Stomach (tissue), 9 donors: ENCODE data around the gene COBL. TPM values are rescaled to one million over a fixed set of nuclear protein-coding genes. Genes with fewer than 3 reads are reported as not detected.
"Not testable (repeated sequence)": the region's sequence is repeated elsewhere in the genome, so short reads cannot be mapped to it uniquely, and the experiment has no call there.

Experiments used
- DNase-seq, 2 donors: peaks; one replicate each; pipeline versions ENCODE4 v3.0.0 to v3.0.0-alpha.2; 2013 to 2019
- H3K27ac ChIP-seq, 5 donors: fragments of 200-600 bp in 4 of 5; sonication (generic) in 4 of 5; one replicate each; pipeline ENCODE4 v1.5.1; 2013 to 2019; ENCODE audit warnings: mild to moderate bottlenecking in 1 of 5, moderate library complexity in 1 of 5
- H3K27me3 ChIP-seq, 3 donors: fragments of 200-600 bp; sonication (generic); one replicate each; pipeline ENCODE4 v1.5.1; 2017 to 2019; ENCODE audit warnings: mixed run types in 1 of 3
- H3K36me3 ChIP-seq, 4 donors: fragments of 200-600 bp; sonication (generic); 1 replicate in 3 of 4; 2 replicates in 1 of 4; pipeline ENCODE4 v1.5.1; 2016 to 2019
- H3K4me1 ChIP-seq, 4 donors: fragments of 200-600 bp; sonication (generic); one replicate each; pipeline ENCODE4 v1.5.1; 2016 to 2019
- H3K4me3 ChIP-seq, 4 donors: fragments of 200-600 bp; sonication (generic) in 3 of 4; one replicate each; pipeline ENCODE4 v1.5.1; 2016 to 2019; ENCODE audit warnings: mild to moderate bottlenecking in 1 of 4
- H3K9me3 ChIP-seq, 4 donors: fragments of 200-600 bp; sonication (generic); one replicate each; pipeline ENCODE4 v1.5.1; 2016 to 2019
- EP300 ChIP-seq: sonication (generic); formaldehyde crosslinking; IDR thresholded peaks from one replicate; pipeline ENCODE4 v1.6.1; 2017; ENCODE audit warnings: antibody characterized with exemption
- POLR2A ChIP-seq, 4 donors: fragments of 450-650 bp; IDR thresholded peaks; one replicate each; pipeline ENCODE4 v1.6.1; 2016; ENCODE audit warnings: antibody characterized with exemption in 4 of 4, control low read depth in 2 of 4, mild to moderate bottlenecking in 1 of 4, moderate library complexity in 1 of 4
- POLR2AphosphoS5 ChIP-seq, 3 donors: sonication (generic); formaldehyde crosslinking; IDR thresholded peaks; one replicate each; pipeline ENCODE4 v1.6.1; 2016; ENCODE audit warnings: antibody characterized with exemption in 3 of 3
- WGBS, 5 donors: extraction: QIAGEN DNeasy Blood & Tissue Kit in 3 of 5; methylation state at CpG; one replicate each; pipeline versions ENCODE4 v1.1.5 to v1.1.7; 2013 to 2018; 5-methylcytosine and 5-hydroxymethylcytosine counted together
- intact Hi-C: fragments of 100-400 bp; cut with DNase I; formaldehyde crosslinking; loops from one replicate; pipeline ENCODE4 v1.15.1; 2023; ENCODE audit warnings: low total_unique reads
- polyA plus RNA-seq, 3 donors: library from polyadenylated mRNA; stranded (reverse); fragments of 200-250 nt; gene quantifications; one replicate each; pipeline ENCODE4 v1.2.3, GENCODE V29; 2013
- total RNA-seq, 5 donors: library from RNA; depleted of rRNA; stranded (reverse); fragments of >200 nt; gene quantifications; one replicate each; pipeline versions ENCODE4 v1.1.0 to v1.2.3, GENCODE V29; 2014 to 2016
- TF ChIP-seq, protein P1 (sequence below), 7 experiments: fragments of 450-650 bp in 4 of 7; fragments of 200-600 bp in 3 of 7; sonication (generic) in 3 of 7; IDR thresholded peaks; one replicate each; pipeline ENCODE4 v1.5.1; 2016 to 2019; ENCODE audit warnings: antibody characterized with exemption in 7 of 7, control low read depth in 2 of 7, mild to moderate bottlenecking in 1 of 7
- donor health status: healthy with polysubstance abuse.
- donor health status: Bipolar disorder and iron deficiency.
- donor health status: healthy.

Gene COBL
- total and polyA plus RNA-seq, 8 donors: 4.9 to 79.9 (median 16.0) TPM

DNA sequence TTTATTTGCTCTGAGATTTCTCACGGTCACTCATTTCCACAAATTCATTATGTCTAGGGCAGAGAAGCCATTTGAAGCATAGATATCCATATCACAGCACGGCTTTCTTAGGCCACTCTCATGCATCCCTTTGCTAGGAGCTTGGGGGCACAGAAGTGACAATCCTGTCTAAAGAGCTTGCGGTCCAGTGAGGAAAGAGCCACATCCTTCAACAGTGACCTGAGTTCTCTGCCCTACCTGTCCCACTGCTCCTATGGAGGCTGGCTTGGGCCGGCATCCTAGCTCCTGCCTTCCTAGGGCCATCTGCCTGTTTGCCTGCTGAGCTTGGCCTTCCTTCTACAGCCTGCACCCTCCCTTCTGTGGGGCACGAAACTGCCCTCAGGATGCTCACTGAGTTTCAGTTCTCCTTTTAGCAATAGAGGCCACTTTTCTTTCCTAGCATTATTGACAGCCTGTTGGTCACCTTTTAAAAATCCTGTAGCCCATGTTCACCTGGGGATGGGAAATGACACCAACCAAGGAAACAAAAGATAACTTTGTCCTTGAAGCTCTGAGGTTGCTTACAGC is 321.8 kb downstream of the COBL start:
- TF ChIP-seq POLR2A (IDR thresholded peaks at IDR 0.05) (no peak), POLR2AphosphoS5 (IDR thresholded peaks at IDR 0.05) (no peak), EP300 (no peak)
- TF ChIP-seq, protein P1, sequence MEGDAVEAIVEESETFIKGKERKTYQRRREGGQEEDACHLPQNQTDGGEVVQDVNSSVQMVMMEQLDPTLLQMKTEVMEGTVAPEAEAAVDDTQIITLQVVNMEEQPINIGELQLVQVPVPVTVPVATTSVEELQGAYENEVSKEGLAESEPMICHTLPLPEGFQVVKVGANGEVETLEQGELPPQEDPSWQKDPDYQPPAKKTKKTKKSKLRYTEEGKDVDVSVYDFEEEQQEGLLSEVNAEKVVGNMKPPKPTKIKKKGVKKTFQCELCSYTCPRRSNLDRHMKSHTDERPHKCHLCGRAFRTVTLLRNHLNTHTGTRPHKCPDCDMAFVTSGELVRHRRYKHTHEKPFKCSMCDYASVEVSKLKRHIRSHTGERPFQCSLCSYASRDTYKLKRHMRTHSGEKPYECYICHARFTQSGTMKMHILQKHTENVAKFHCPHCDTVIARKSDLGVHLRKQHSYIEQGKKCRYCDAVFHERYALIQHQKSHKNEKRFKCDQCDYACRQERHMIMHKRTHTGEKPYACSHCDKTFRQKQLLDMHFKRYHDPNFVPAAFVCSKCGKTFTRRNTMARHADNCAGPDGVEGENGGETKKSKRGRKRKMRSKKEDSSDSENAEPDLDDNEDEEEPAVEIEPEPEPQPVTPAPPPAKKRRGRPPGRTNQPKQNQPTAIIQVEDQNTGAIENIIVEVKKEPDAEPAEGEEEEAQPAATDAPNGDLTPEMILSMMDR (IDR thresholded peaks at IDR 0.05): no peak
- no peaks in the 10 kb centered on the region for H3K4me1 ChIP-seq
- no peaks in the 10 kb centered on the region for H3K27me3 ChIP-seq
- DNase-seq: no peak
- WGBS, 5 donors: 67 to 90% (median 85%) methylated on average over 5 of the region's 5 CpGs
- intact Hi-C loops: no loop called here
- H3K9me3 ChIP-seq: peaks cover 0 to 7% (median 0%) of the 10 kb centered on the region in 4 donors
- H3K36me3 ChIP-seq: no peaks in the 10 kb centered on the region
- no peak overlapping the region for H3K4me3 ChIP-seq
- no peak overlapping the region for H3K27ac ChIP-seq

DNA sequence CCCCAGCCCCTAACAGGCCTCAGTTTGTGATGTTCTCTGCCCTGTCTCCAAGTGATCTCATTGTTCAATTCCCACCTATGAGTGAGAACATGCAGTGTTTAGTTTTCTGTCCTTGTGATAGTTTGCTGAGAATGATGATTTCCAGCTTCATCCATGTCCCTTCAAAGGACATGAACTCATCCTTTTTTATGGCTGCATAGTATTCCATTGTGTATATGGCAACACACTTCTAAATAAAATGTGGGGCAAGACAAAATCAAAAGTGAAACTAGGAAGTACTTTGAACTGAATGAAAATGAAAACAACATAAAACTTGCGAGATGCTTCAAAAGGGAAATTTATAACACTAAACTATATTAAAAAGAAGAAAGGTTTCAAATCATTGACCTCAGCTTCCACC is 326.4 kb downstream of the COBL start:
- DNase-seq, H3K36me3 ChIP-seq, intact Hi-C loops, H3K27me3 ChIP-seq, H3K4me1 ChIP-seq, H3K4me3 ChIP-seq, H3K27ac ChIP-seq, H3K9me3 ChIP-seq: not testable (repeated sequence)
- 76 to 87% (median 83%) methylated on average over 1 of the region's 1 CpG for WGBS, 5 donors

DNA sequence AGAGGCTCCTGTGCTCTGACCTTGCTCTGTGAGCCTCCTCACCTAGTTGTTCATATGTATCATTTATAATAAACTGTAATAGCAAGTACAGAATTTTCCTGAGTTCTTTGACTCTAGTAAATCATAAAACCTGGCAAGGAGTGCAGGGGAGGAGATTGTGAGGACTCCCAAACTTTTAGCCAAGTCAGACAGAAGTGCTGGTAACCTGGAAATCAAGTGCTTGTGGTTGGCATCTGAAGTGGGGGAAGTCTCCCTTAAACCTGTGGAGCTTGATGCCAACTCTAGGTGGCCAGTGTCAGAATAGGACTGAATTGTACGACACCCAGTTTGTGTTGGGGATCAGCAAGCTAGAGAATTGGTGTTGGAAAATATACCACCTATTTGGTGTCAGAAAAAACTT is 327.6 kb downstream of the COBL start:
- no peak for DNase-seq
- intact Hi-C loops: no loop called here
- Histone ChIP-seq H3K36me3 (no peaks in the 10 kb centered on the region), H3K27me3 (no peaks in the 10 kb centered on the region), H3K9me3 (no peaks in the 10 kb centered on the region), H3K4me1 (no peaks in the 10 kb centered on the region), H3K4me3 (no peak overlapping the region), H3K27ac (no peak overlapping the region)
- TF ChIP-seq, protein P1 (IDR thresholded peaks at IDR 0.05): no peak
- TF ChIP-seq POLR2AphosphoS5 (IDR thresholded peaks at IDR 0.05) (no peak), POLR2A (IDR thresholded peaks at IDR 0.05) (no peak), EP300 (no peak)
- 94 to 100% (median 94%) methylated on average over 1 of the region's 1 CpG for WGBS, 5 donors

DNA sequence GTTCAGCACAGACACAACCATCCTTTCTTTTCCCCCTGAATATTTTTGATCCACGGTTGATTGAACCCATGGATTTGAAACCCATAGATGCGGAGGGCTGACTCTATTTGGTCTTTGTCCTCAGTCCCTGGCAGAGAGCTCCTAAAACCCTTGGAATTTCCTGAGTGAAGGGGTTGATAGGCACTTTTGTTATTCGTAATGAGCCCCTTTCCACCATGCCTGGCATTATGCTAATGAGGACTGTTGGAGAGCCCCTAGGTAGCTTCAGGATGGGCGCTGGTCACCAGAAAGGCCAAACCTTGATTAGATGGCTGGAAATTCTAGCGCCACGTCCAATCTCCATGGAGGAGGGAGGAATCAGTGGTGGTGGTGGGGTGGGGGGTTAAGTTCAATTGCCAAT is 328.1 kb downstream of the COBL start:
- TF ChIP-seq EP300: no peak
- no peak for TF ChIP-seq POLR2AphosphoS5 (IDR thresholded peaks at IDR 0.05)
- TF ChIP-seq, protein P1 (IDR thresholded peaks at IDR 0.05): no peak
- TF ChIP-seq POLR2A (IDR thresholded peaks at IDR 0.05): no peak
- intact Hi-C loops: no loop called here
- no peak for DNase-seq
- Histone ChIP-seq H3K9me3 (no peaks in the 10 kb centered on the region), H3K27ac (no peak overlapping the region), H3K4me3 (no peak overlapping the region), H3K27me3 (no peaks in the 10 kb centered on the region), H3K36me3 (no peaks in the 10 kb centered on the region), H3K4me1 (no peaks in the 10 kb centered on the region)
- WGBS, 5 donors: 84 to 93% (median 89%) methylated on average over 6 of the region's 6 CpGs

DNA sequence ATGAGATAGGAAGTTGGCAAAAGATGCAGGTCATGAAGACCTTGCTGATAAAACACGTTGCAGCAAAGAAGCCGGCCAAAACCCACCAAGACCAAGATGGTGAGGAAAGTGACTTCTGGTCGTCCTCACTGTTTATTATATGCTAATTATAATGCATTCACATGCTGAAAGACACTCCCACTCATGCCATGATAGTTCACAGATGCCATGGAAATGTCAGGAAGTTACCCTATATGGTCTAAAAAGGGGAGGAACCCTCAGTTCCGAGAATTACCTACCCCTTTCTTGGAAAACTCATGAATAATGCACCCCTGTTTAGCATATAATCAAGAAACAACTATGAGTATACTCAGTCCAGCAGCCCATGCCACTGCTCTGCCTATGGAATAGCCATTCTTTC is 331.5 kb downstream of the COBL start:
- intact Hi-C loops: no loop called here
- no peak overlapping the region for H3K27ac ChIP-seq
- no peak for DNase-seq
- H3K9me3 ChIP-seq: no peaks in the 10 kb centered on the region
- no peak overlapping the region for H3K4me3 ChIP-seq
- no peaks in the 10 kb centered on the region for H3K4me1 ChIP-seq
- TF ChIP-seq POLR2AphosphoS5 (IDR thresholded peaks at IDR 0.05) (no peak), POLR2A (IDR thresholded peaks at IDR 0.05) (no peak), EP300 (no peak)
- TF ChIP-seq, protein P1 (IDR thresholded peaks at IDR 0.05): no peak
- peaks cover 0 to 4% (median 0%) of the 10 kb centered on the region in 3 donors for H3K27me3 ChIP-seq
- 60 to 74% (median 66%) methylated on average over 4 of the region's 4 CpGs for WGBS, 5 donors
- H3K36me3 ChIP-seq: no peaks in the 10 kb centered on the region
